ENCODE data around the gene CMTR1.

DNA sequence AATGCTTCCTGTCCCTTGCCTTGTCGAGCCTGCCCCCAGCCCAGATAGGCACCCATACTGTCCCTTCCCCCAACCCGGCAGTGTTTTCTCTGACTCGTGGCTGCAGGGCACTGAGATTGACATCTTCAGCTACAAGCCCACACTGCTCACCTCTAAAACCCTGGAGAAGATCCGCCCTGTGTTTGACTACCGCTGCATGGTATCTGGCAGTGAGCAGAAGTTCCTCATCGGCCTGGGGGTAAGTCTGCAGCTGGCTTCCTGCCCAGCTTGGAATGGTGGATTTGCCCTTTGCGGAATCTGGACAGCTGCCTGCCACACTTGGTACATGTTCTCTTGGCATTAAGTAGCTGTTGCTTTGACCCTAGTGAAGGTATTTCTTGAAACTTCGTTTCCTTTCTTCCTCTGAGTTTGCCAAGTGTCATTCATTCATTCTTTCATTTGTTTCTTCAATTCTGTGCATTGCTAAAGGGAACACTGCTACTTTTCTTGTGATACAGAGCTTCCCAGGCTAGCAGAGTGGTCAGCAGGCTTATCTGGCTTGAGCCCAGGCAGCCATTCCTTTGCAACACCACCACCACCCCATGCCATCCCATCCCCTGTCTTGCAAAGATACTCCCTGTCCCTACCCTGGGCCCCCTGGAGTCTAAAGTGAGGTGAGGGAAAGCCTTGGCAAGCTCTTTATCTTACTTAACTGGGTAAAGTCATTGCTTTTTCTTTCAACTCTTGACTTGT lies 40.5 kb downstream of the CMTR1 start:
- no peak for TF ChIP-seq POLR2A (IDR thresholded peaks at IDR 0.05)
- TF ChIP-seq, protein P1, sequence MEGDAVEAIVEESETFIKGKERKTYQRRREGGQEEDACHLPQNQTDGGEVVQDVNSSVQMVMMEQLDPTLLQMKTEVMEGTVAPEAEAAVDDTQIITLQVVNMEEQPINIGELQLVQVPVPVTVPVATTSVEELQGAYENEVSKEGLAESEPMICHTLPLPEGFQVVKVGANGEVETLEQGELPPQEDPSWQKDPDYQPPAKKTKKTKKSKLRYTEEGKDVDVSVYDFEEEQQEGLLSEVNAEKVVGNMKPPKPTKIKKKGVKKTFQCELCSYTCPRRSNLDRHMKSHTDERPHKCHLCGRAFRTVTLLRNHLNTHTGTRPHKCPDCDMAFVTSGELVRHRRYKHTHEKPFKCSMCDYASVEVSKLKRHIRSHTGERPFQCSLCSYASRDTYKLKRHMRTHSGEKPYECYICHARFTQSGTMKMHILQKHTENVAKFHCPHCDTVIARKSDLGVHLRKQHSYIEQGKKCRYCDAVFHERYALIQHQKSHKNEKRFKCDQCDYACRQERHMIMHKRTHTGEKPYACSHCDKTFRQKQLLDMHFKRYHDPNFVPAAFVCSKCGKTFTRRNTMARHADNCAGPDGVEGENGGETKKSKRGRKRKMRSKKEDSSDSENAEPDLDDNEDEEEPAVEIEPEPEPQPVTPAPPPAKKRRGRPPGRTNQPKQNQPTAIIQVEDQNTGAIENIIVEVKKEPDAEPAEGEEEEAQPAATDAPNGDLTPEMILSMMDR (IDR thresholded peaks at IDR 0.05 in 8 of 11, conservative IDR thresholded peaks at IDR 0.05 in 3 of 11): no peak

Measured in spleen (tissue), 7 donors.